Panc1 (cell line): ENCODE data around the gene ISLR2. TPM values are rescaled to one million over a fixed set of nuclear protein-coding genes. Genes with fewer than 3 reads are reported as not detected.

Experiments used
- ATAC-seq: fragments of 200-7000 bp; cut with Tn5 transposase; 2 replicates; pipeline ENCODE4 v1.9.1; 2020; ENCODE audit warnings: mild to moderate bottlenecking, moderate library complexity
- BruUV-seq: library from RNA; stranded (reverse); fragments of 400-500 nt; replicated peaks from 2 replicates; lab custom pipeline; 2021; lab: Mats Ljungman, UMichigan
- CTCF ChIA-PET: fragments of 300-600 bp; sonication (Branson Sonifier 250); formaldehyde crosslinking; loops from one replicate; lab custom pipeline; 2022; ENCODE audit warnings: antibody characterized with exemption; lab: Charles Lee
- POLR2A ChIA-PET: fragments of 300-600 bp; sonication (Branson Sonifier 250); formaldehyde crosslinking; loops from one replicate; lab custom pipeline; 2022; ENCODE audit warnings: antibody characterized with exemption; lab: Charles Lee
- DNase-seq: peaks from one replicate; pipeline ENCODE4 v3.0.0-alpha.2; 2010; ENCODE audit warnings: low read depth, low spot score
- H3K27ac ChIP-seq: 2 replicates; pipeline ENCODE4 v1.5.1; 2011; ENCODE audit warnings: mild to moderate bottlenecking, low read length, inconsistent platforms
- H3K27me3 ChIP-seq: fragments of 200-500 bp; sonication (Bioruptor generic); 2 replicates; pipeline ENCODE4 v1.6.0; 2014; ENCODE audit warnings: low read length, inconsistent platforms; ENCODE audit not compliant: control insufficient read depth, insufficient read depth
- H3K36me3 ChIP-seq: fragments of 200-500 bp; sonication (Bioruptor generic); 2 replicates; pipeline ENCODE4 v1.5.1; 2014; ENCODE audit warnings: inconsistent platforms, mild to moderate bottlenecking, low read length, moderate library complexity; ENCODE audit not compliant: control insufficient read depth, insufficient read depth
- H3K4me1 ChIP-seq: 2 replicates; pipeline ENCODE4 v1.5.1; 2011; ENCODE audit warnings: inconsistent platforms, mild to moderate bottlenecking, low read length, moderate library complexity; ENCODE audit not compliant: control insufficient read depth, insufficient read depth
- H3K4me3 ChIP-seq, 2 experiments: 2 replicates each; pipeline ENCODE4 v1.5.1; 2011 to 2012; ENCODE audit warnings: low read depth in 2 of 2, low read length in 2 of 2, mild to moderate bottlenecking in 2 of 2, inconsistent platforms in 1 of 2, moderate library complexity in 1 of 2
- H3K9me3 ChIP-seq: fragments of 200-500 bp; sonication (Bioruptor generic); 2 replicates; pipeline ENCODE4 v1.5.1; 2014; ENCODE audit warnings: low read depth, mild to moderate bottlenecking, inconsistent platforms, low read length, moderate library complexity; ENCODE audit not compliant: control insufficient read depth, insufficient read depth
- POLR2AphosphoS5 ChIP-seq: IDR thresholded peaks from 2 replicates; pipeline ENCODE4 v1.6.1; 2012; ENCODE audit warnings: mild to moderate bottlenecking, low read depth, low read length, moderate library complexity
- SIN3A ChIP-seq: IDR thresholded peaks from 2 replicates; pipeline ENCODE4 v1.6.1; 2012; ENCODE audit warnings: low read depth, mild to moderate bottlenecking, low read length, moderate library complexity, borderline replicate concordance; ENCODE audit not compliant: insufficient read depth
- TCF7L2 ChIP-seq: IDR thresholded peaks from 2 replicates; pipeline ENCODE4 v1.6.1; 2011; ENCODE audit warnings: mild to moderate bottlenecking, low read depth, low read length, inconsistent platforms
- in situ Hi-C: cut with HindIII; loops from 2 replicates; pipeline ENCODE4 v1.10.0; 2016; ENCODE audit warnings: low sequenced_read_pairs, low pct_unique_long_range_greater_than_20kb
- intact Hi-C: fragments of 100-400 bp; cut with micrococcal nuclease; formaldehyde crosslinking; loops from one replicate; pipeline ENCODE4 v1.10.0; 2022; ENCODE audit not compliant: unreplicated experiment
- total RNA-seq: library from RNA; stranded (reverse); gene quantifications from one replicate; pipeline ENCODE4 v1.2.1, GENCODE V29; 2021; ENCODE audit not compliant: unreplicated experiment
- TF ChIP-seq, protein P1 (sequence below), 2 experiments: IDR thresholded peaks; 2 replicates each; pipeline ENCODE4 v1.6.1; 2011 to 2012; ENCODE audit warnings: low read depth in 2 of 2, control low read depth in 1 of 2, low read length in 1 of 2, mild to moderate bottlenecking in 1 of 2, moderate library complexity in 1 of 2; ENCODE audit not compliant: insufficient read depth in 1 of 2
- TF ChIP-seq, protein P2 (sequence below): fragments of 450-650 bp; IDR thresholded peaks from 2 replicates; pipeline ENCODE4 v1.5.1; 2017; ENCODE audit warnings: mild to moderate bottlenecking

The ISLR2 gene
- total RNA-seq, 1 experiment from 2014 or later: 0.36 TPM

DNA sequence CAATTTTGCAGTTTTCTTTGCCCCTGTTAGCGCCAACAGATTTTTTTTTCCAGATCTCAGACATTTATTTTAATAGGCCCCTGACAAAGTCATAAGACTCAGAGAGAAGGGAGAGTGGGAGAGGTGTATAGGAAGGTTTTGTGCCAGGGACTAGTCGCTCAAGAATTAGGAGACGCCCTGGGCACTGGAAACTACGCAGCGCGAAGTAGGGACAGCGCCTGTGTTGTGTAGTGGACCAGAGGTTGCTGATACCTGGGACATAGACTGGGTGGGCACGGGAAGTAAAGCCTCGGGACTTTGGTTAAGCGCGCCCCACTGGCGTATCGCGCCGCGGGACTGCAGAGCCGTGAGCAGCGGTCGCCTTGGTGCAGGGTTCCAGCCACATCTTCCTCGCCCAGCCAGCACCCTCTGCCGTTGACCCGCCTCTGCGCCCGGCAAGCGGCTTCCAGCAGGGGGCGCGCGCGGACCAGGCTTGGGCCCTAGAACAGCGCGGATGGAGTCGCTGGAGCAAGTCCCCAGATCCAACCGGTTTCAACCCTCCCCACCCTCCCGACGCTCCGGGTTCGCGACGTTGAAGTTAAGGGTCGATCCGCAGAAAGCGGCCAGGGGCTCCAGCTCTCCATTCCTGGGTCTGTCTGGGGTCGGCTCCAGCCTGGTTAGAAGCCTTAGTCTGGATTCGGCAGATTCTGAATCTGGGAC lies 3.0 kb upstream of the ISLR2 start:
- Histone ChIP-seq H3K4me3 (peak overlapping the region; percentile 41 to 63), H3K4me1 (peaks cover 14% of the 10 kb centered on the region), H3K9me3 (no peaks in the 10 kb centered on the region), H3K27me3 (peaks cover 16% of the 10 kb centered on the region), H3K27ac (no peak overlapping the region), H3K36me3 (no peaks in the 10 kb centered on the region)
- intact Hi-C loops: loop anchor here (5.0 kb wide), 1 partner anchor 75 kb away; no protein-coding TSS in a partner anchor
- DNase-seq: peak; percentile 27
- ChIA-PET POLR2A (no interaction called here), CTCF (interaction anchor here (0.5 to 3.3 kb wide), 10 partner anchors 9 to 195 kb away, joined by 3 to 53 read pairs (median 4); no protein-coding TSS in a partner anchor)
- BruUV-seq: no TSS peak
- TF ChIP-seq, protein P1, sequence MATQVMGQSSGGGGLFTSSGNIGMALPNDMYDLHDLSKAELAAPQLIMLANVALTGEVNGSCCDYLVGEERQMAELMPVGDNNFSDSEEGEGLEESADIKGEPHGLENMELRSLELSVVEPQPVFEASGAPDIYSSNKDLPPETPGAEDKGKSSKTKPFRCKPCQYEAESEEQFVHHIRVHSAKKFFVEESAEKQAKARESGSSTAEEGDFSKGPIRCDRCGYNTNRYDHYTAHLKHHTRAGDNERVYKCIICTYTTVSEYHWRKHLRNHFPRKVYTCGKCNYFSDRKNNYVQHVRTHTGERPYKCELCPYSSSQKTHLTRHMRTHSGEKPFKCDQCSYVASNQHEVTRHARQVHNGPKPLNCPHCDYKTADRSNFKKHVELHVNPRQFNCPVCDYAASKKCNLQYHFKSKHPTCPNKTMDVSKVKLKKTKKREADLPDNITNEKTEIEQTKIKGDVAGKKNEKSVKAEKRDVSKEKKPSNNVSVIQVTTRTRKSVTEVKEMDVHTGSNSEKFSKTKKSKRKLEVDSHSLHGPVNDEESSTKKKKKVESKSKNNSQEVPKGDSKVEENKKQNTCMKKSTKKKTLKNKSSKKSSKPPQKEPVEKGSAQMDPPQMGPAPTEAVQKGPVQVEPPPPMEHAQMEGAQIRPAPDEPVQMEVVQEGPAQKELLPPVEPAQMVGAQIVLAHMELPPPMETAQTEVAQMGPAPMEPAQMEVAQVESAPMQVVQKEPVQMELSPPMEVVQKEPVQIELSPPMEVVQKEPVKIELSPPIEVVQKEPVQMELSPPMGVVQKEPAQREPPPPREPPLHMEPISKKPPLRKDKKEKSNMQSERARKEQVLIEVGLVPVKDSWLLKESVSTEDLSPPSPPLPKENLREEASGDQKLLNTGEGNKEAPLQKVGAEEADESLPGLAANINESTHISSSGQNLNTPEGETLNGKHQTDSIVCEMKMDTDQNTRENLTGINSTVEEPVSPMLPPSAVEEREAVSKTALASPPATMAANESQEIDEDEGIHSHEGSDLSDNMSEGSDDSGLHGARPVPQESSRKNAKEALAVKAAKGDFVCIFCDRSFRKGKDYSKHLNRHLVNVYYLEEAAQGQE (IDR thresholded peaks at IDR 0.05; ENCODE audit: insufficient read depth in 1 of 2, low read depth in 2 of 2, low read length in 1 of 2): peak in 1 of 2 experiments; percentile 43; a peak in 1 of 4 replicates
- TF ChIP-seq SIN3A (0 out of 2 replicates have a peak, but pooled peaks have one; percentile 45), TCF7L2 (no peak), POLR2AphosphoS5 (no peak)
- TF ChIP-seq, protein P2, sequence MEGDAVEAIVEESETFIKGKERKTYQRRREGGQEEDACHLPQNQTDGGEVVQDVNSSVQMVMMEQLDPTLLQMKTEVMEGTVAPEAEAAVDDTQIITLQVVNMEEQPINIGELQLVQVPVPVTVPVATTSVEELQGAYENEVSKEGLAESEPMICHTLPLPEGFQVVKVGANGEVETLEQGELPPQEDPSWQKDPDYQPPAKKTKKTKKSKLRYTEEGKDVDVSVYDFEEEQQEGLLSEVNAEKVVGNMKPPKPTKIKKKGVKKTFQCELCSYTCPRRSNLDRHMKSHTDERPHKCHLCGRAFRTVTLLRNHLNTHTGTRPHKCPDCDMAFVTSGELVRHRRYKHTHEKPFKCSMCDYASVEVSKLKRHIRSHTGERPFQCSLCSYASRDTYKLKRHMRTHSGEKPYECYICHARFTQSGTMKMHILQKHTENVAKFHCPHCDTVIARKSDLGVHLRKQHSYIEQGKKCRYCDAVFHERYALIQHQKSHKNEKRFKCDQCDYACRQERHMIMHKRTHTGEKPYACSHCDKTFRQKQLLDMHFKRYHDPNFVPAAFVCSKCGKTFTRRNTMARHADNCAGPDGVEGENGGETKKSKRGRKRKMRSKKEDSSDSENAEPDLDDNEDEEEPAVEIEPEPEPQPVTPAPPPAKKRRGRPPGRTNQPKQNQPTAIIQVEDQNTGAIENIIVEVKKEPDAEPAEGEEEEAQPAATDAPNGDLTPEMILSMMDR: peak; percentile 99
- in situ Hi-C loops: no loop called here
- ATAC-seq: peak; percentile 96

DNA sequence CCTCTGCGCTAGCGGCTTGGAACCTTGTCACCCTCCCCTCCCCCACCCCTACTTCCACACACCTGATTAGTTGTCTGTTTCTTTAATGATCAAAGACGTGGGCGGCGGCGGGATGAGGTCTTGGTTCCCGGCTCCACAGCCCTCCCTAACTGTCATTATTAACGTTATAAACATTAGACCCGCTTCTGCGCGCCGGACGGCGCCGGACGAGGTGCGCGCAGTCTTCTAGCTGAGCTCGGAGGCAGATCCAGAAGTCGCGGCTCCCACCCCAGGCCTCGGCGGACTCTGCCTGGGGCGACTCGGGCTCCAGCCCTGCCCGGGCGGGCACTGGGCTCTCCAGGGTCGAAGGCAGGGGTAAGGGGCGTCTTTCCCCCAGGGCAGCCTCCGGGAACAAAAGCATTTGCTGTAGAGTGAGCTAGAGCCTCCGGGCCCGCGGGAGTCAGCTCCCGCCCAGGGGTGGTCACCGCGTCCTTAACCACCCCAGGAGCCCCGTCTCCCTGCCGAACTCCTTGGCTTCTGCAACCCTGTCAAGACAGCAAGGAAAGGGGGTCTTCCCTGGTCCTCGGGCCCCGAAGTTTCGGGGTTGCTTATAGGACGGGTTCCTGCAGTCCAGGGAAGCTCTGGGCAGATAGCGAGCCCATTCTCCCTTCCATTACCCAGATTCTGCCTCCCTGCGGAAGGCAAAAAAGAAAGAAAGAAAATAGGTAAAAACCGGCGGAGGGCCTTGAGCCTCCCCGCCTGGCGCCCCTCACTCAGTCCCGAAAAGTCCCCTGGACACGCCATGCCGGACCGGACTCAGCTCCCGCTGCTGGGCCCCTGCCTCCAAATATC lies 2.2 kb upstream of the ISLR2 start:
- no peak for DNase-seq
- H3K9me3 ChIP-seq: no peaks in the 10 kb centered on the region
- ChIA-PET POLR2A (no interaction called here), CTCF (interaction anchor here (0.5 to 3.3 kb wide), 15 partner anchors 9 to 195 kb away, joined by 3 to 53 read pairs (median 4); no protein-coding TSS in a partner anchor)
- no TSS peak for BruUV-seq
- H3K4me1 ChIP-seq: peaks cover 14% of the 10 kb centered on the region
- no peak overlapping the region for H3K27ac ChIP-seq
- no peaks in the 10 kb centered on the region for H3K36me3 ChIP-seq
- H3K4me3 ChIP-seq: peak overlapping the region; percentile 41 to 63
- peaks cover 16% of the 10 kb centered on the region for H3K27me3 ChIP-seq
- in situ Hi-C loops (no loop called here), intact Hi-C loops (loop anchor here (1.0 to 5.0 kb wide), 3 partner anchors 76 to 179 kb away; no protein-coding TSS in a partner anchor)
- ATAC-seq: peak; percentile 68
- no peak for TF ChIP-seq POLR2AphosphoS5
- TF ChIP-seq, protein P1 (IDR thresholded peaks at IDR 0.05; ENCODE audit: insufficient read depth in 1 of 2, low read depth in 2 of 2, low read length in 1 of 2): no peak
- TF ChIP-seq, protein P2: no peak
- no peak for TF ChIP-seq TCF7L2
- TF ChIP-seq SIN3A: no peak
